HG03025 (cell line): ENCODE data around the gene XRRA1.
"Not testable (repeated sequence)": the region's sequence is repeated elsewhere in the genome, so short reads cannot be mapped to it uniquely, and the experiment has no call there.

Experiments used
- ATAC-seq: cut with Tn5 transposase; IDR thresholded peaks from one replicate; pipeline ENCODE4 v1.9.1; 2021; ENCODE audit warnings: mild to moderate bottlenecking, moderate library complexity; ENCODE audit not compliant: unreplicated experiment, low FRiP score

XRRA1 gene

DNA sequence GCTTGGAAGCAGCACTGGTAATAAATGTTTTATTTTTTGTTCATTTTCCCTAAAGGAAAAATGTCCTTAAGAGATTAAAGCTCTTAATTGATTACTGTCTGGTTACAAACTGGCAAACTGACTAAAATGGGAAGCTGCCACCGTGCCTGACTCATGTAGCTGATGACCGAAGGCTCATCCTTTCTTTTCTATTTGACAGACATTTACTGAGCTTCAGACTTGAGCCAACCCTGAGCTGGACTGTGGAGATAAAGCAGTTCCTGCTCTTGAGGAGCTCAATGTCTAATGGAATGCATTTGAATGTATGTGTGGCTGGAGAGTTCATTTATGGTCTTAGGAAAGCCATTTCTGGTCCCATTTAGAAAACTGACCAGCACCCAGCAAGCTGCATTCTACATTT, 108.9 kb downstream of the XRRA1 start:
- no peak for ATAC-seq

DNA sequence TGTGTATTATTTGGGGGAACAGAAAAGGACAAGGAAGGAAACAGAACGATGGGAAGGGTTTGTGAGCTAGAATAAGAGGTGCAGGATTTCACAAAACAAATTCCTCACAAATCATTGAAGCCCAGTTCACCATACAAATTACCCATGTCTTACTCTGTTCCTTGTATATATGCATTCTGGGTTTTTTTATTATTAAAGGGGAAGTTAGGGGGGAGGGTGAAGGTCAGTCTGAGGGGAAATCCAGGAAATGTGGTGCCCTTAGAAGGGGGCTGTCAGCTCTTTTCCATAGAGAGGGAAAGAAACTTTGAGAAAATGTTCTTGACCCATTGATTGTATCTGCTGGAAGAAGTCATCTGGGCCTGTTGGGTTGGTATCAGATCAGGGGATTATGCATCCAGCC, 109.4 kb downstream of the XRRA1 start:
- ATAC-seq = no peak

DNA sequence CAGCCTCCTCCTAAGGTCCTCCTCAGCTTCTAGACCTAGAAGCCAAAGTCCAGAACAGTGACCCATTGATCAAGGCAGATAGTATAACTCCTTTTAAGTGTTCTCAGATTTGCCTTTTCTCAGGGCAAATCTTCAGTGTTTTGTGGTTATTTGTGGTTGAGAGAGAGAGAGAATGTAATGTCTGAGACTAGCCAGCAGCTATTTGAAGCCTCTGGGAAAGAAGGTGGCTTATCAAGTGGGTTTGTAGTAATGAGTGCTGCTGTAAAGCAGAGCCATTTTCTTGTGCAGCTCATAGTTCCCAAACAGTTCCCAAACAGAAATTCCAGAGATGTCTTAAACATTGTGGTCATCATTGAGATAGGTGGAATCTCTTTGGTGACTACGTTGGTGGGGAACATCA, 110.7 kb downstream of the XRRA1 start:
- no peak for ATAC-seq

DNA sequence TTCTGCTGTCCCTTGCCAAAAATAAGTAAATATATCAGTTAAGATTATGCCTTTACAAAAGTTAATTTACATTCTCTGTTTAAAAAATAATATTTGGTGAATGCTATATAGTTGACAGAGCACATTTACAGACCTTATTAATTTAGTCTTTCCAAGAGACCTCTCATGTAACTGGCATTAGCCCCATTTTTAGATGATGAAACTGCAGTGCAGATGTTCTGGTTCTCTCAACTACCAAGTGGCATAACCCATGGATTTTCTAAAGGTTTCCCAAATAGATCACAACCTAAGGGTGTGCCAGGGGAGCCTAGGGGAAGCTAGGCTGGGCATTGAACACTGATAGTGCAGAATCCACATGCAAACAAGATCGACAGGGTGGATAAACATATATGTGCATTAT, 111.7 kb downstream of the XRRA1 start:
- ATAC-seq = no peak

DNA sequence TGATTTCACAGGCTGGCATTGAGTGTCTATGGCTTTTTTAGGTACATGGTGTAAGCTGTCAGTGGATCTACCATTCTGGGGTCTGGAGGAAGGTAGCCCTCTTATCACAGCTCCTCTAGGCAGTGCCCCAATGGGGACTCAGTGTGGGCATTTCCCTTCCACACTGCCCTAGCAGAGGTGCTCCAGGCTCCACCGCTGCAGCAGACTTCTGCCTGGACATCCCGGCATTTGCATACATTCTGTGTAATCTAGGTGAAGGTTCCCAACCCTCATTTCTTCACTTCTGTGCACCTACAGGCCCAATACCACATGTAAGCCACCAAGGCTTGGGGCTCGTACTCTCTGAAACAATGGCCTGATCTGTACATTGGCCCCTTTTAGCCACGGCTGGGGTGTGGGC, 122.0 kb downstream of the XRRA1 start:
- ATAC-seq = no peak

DNA sequence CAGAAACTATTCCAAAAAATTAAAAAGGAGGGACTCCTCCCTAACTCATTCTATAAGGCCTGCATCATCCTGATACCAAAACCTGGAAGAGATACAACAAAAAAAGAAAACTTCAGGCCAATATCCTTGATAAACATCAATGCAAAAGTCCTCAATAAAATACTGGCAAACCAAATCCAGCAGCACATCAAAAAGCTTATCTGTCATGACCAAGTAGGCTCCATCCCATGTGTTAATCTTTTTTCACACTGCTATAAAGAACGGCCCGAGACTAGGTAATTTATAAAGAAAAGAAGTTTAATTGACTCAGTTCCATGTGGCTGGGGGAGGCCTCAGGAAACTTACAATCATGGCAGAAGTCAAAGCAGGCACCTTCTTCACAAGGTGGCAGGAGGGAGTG, 123.3 kb downstream of the XRRA1 start:
- ATAC-seq = not testable (repeated sequence)

DNA sequence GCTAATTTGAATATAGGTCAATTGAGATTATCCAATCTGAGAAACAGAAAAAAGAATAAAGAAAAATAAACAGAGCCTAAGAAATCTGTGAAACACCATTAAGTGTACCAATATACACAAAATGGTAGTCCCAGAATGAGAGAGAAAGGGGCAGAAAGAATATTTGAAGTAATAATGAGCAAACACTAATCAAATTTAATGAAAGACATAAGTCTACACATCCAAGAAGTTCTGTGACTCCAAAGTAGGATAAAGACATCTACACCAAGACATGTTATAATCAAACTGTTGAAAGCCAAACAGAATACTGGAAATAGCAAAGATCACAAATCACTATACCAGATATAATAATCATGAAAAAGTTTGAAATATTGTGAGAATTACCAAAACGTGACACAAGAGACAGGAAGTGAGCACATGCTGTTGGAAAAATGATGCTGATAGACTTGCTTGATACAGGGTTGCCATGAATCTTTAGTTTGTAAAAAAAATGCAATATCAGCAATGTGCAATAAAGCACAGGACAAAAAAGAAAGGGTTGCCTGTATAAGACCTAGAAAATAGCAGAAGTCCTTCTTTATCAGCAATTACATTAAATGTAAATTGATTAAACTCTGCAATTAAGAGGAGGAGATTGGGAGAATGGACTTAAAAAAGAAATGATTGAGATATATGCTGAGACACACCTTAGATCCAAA, 124.5 kb downstream of the XRRA1 start:
- no peak for ATAC-seq

DNA sequence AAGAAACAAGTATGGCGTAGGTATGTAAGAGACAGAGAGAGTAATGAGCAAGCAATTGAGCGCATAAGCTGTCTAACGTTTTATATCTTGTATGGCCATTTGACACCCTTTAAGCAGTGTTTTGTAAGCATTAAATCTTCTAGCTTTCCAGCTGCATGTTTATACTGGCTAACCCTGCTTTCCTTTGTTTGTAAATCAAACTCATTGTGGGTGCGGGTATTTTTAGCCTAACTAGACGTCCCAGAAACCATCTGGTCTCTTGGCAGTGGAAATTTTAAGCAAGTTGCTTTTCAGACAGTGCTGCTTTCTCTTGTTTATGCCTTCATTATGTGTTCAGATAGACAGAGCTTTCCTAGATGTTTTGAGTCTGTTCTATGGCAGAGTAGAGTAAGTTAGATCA, 126.7 kb downstream of the XRRA1 start:
- no peak for ATAC-seq

DNA sequence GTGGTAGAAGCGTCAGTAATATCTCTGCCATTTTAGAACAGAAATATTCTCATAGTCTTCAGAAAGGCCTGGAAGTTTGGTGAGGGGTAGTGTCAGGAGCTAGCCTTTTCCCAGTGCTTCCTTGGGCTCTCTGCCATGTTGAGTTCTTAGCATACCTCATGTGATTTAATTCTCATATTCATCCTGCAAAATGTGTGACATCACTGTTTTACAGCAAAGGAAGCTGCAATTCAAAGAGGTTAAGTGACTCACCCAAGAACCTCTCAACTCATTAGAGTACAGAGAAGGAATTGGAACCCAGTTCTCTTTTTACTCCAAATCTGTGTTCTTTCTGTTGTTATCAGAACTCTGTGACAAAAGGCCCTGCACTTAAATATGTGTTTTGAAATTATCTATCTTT, 128.1 kb downstream of the XRRA1 start:
- ATAC-seq = no peak

DNA sequence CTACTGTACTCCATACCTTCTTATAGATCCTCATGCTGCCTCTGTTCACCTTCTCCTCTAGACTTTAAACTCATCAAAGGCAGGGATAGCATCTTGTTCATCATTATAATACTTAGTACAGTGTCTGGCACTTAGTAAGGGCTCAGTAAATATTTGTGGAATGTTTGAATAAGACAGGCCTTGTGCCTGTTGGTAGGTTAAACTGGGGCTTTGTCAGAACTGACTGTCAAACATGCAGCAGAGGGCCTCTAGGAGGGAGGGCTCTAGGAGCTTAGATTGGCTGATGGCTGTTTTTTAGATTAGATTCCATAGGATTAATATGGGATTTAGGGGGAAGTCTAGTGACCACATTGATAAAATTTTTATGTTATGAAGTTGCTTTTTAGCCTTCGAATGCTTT, 129.5 kb downstream of the XRRA1 start:
- no peak for ATAC-seq

DNA sequence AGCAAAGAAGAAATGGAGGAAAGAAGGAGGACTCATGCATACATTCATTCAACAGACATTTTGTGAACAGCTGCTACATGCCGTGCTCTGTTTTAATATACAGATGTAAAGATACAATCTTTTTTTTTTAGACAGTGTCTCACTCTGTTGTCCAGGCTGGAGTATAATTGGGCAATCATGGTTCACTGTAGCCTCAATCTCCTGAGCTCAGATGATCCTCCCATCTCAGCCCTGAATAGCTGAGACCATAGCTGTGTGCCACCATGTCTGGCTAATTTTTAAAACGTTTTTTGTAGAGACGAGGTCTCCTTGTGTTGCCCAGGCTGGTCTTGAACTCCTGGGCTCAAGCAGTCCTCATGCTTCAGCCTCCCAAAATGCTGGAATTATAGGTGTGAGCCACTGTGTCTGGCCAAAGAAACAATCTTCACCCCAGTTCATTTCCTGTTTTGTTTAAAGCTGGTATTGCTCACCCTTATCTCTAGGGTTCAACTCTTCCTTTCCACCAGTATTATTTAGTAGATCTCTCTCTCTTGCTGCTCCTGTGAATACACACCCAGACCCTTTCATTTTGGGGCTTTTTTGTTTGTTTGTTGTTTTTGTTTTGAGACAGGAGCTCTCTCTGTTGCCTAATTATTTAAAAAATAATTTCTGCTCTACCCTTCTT, 130.5 kb downstream of the XRRA1 start:
- no peak for ATAC-seq

DNA sequence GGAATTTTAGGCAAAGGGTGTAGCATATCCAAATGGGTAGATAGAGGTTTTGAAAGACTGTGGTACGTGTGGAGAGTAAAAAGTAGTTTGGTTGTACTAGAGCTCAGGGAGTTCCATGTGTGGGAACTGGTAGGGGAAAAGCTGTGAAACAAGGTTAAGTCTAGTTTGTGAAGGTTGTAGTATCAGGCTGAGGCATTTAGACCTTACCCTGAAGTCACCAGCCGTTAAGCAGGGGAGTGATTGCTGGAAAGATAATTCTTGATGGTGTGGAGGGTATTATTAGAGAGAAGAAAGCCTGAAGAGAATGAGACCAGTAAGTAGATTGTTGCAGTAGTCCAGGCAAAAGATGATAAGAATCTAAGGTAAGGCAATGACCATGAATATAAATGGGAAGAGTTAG, 132.2 kb downstream of the XRRA1 start:
- ATAC-seq = no peak

DNA sequence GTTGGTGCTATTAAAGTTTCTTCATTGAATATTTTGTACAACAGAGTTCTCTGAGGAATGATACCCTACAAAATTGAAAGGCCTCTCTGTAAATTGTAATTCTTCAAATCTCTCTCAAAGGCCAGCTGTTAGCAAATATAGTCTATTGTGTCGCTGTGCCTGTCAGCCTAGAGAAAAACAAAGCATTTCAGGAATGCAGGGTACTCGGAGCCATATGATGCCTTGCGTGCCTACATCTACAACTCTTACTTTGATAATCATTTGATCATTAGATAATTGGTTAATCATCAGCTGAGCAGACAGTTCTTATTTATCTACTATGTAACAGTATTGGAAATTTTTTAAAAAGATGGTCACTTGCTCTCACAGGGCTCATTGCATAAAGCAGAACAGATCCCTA, 132.9 kb downstream of the XRRA1 start:
- ATAC-seq = no peak

DNA sequence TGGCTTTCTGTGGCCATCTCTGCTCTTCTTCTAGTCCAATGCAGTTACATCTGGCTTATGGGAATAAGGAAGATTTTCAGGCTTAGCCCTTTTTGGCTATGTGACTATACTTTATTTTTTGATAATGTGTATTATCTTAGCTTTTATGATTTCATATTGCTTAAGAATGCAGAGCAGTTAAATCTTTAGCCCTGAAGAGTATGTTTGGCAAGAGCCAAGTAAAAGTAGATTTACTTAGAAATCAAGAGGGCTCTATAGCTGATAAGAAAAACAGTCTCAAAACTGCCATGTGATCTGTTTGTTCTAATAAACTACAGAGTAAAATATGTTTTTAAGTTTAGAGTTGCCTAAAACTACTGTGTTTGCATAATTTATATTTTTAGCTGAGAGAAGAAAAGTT, 139.1 kb downstream of the XRRA1 start:
- ATAC-seq = no peak

DNA sequence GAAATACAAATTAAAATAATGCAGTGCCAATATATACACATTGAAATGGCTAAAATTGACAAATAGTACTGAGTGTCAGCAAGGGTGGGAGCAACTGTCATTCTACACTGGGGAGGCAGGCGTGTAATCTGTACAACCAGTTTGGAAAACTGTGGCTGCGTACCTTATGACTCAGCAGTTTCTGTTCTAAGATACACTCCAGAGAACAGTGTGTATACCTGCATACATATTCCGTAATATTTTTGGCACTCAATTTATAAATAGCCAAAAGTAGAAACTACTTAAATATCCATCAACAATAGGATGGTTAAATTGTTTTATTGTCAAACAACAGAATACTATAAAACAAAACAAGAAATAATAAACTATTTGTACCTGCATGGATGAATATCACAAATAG, 142.6 kb downstream of the XRRA1 start:
- ATAC-seq = no peak

DNA sequence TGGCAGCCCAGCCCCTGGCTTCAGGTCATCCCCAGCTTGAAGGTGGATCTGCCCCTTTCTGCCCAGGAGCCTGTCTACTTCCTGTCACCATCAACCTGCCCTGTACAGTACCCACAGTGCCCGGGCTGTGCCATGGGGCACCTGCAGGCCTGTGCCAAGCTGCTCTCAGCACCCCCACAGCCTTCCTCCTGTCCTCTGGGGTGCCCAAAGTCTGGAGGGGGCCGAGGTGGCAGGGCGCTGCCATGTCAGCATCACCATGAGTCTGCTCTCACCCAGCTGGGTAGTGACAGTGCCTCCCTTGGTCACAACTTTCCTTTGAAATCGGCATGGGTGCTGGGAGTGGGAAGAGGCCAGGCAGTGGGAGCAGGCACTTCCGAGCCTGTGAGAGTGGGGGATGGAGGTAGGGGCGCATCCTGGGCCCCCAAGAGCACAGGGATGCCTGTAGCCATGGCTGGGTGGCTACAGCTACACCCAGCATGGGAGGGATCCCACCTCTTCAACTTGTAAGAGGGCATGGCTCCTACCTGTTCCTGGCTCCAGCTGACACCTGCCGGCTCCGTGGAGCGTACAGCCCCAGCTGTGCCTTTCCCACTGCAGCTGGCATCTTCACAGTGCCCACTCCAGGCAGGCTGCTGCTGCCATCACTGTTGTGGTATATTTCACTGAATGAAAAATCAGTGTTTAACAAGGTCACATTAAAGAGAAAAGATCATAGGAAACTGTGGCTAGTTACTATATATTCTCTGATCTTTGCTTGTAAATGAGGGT, 157.4 kb downstream of the XRRA1 start:
- no peak for ATAC-seq
